Testis (tissue), 3 donors: ENCODE data around the gene GMDS. TPM values are rescaled to one million over a fixed set of nuclear protein-coding genes. Genes with fewer than 3 reads are reported as not detected.

Source experiments
- DNase-seq: peaks from one replicate; pipeline ENCODE4 v3.0.0-alpha.2; 2019
- H3K27ac ChIP-seq, 2 donors: fragments of 200-600 bp; sonication (generic); one replicate each; pipeline ENCODE4 v1.5.1; 2019
- H3K27me3 ChIP-seq: fragments of 200-600 bp; sonication (generic); one replicate; pipeline ENCODE4 v1.5.1; 2019
- H3K36me3 ChIP-seq: fragments of 200-600 bp; sonication (generic); one replicate; pipeline ENCODE4 v1.5.1; 2017; ENCODE audit warnings: low read depth; ENCODE audit errors: missing control alignments
- H3K4me1 ChIP-seq: fragments of 200-600 bp; sonication (generic); one replicate; pipeline ENCODE4 v1.5.1; 2019
- H3K4me3 ChIP-seq, 2 donors: fragments of 200-600 bp; sonication (generic); one replicate each; pipeline ENCODE4 v1.5.1; 2017 to 2019
- H3K9me3 ChIP-seq: fragments of 200-600 bp; sonication (generic); one replicate; pipeline ENCODE4 v1.5.1; 2017
- POLR2A ChIP-seq: fragments of 450-650 bp; IDR thresholded peaks from one replicate; pipeline ENCODE4 v1.6.1; 2017; ENCODE audit warnings: antibody characterized with exemption, mild to moderate bottlenecking, moderate library complexity
- WGBS, 2 donors: methylation state at CpG; one replicate each; pipeline ENCODE4 v1.1.5; 2018; 5-methylcytosine and 5-hydroxymethylcytosine counted together
- intact Hi-C: fragments of 100-400 bp; cut with DNase I; formaldehyde crosslinking; loops from one replicate; pipeline ENCODE4 v1.15.1; 2023; ENCODE audit warnings: low total_unique reads
- polyA plus RNA-seq: library from polyadenylated mRNA; stranded (reverse); fragments of 350-450 nt; fragmentation: Illumina TruSeq; extraction: RNeasy Lipid Tissue Mini Kit (QIAGEN cat#74804); gene quantifications from one replicate; pipeline ENCODE4 v1.2.3, GENCODE V29; 2014; ENCODE audit warnings: low read depth, low replicate concordance; ENCODE audit not compliant: insufficient read depth
- total RNA-seq, 2 donors: library from RNA; depleted of rRNA; stranded (reverse); fragments of >200 nt; gene quantifications; one replicate each; pipeline ENCODE4 v1.2.3, GENCODE V29; 2016
- TF ChIP-seq, protein P1 (sequence below), 3 experiments: fragments of 450-650 bp in 2 of 3; fragments of 200-600 bp in 1 of 3; sonication (generic) in 1 of 3; IDR thresholded peaks; one replicate each; pipeline ENCODE4 v1.5.1; 2016 to 2019; ENCODE audit warnings: antibody characterized with exemption in 3 of 3, mild to moderate bottlenecking in 2 of 3, moderate library complexity in 1 of 3

GMDS gene
- total and polyA plus RNA-seq, 3 donors from 2014 or later = 19.6 to 31.1 (median 22.2) TPM

DNA sequence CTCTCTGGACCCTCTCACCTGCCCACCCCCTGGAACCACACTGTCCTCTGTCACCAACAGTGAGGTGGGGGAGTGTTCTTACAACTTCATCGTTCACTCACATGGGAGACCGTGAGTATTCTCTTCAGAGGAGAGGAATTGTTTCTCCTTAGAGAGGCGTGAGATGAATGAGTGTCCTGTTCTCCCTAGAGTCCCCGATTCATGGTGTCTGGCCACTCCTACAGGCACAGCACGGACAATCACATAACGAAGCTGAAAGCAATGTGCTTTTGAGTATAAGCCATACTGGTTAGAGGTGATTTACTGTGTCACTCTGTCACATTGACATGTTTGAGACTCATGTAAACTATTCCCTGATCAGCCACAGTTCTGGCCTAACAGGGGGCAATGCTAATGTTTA lies 581.1 kb downstream of the GMDS start:
- no peak overlapping the region for H3K27ac ChIP-seq
- WGBS, 2 donors = 39 to 75% methylated on average over 5 to 6 of the region's 6 CpGs
- intact Hi-C loops = no loop called here
- no peak for DNase-seq
- no peaks in the 10 kb centered on the region for H3K36me3 ChIP-seq
- TF ChIP-seq POLR2A = no peak
- TF ChIP-seq, protein P1, sequence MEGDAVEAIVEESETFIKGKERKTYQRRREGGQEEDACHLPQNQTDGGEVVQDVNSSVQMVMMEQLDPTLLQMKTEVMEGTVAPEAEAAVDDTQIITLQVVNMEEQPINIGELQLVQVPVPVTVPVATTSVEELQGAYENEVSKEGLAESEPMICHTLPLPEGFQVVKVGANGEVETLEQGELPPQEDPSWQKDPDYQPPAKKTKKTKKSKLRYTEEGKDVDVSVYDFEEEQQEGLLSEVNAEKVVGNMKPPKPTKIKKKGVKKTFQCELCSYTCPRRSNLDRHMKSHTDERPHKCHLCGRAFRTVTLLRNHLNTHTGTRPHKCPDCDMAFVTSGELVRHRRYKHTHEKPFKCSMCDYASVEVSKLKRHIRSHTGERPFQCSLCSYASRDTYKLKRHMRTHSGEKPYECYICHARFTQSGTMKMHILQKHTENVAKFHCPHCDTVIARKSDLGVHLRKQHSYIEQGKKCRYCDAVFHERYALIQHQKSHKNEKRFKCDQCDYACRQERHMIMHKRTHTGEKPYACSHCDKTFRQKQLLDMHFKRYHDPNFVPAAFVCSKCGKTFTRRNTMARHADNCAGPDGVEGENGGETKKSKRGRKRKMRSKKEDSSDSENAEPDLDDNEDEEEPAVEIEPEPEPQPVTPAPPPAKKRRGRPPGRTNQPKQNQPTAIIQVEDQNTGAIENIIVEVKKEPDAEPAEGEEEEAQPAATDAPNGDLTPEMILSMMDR (IDR thresholded peaks at IDR 0.05) = no peak
- no peak overlapping the region for H3K4me3 ChIP-seq
- H3K4me1 ChIP-seq = no peaks in the 10 kb centered on the region
- no peaks in the 10 kb centered on the region for H3K27me3 ChIP-seq
- H3K9me3 ChIP-seq = no peaks in the 10 kb centered on the region

DNA sequence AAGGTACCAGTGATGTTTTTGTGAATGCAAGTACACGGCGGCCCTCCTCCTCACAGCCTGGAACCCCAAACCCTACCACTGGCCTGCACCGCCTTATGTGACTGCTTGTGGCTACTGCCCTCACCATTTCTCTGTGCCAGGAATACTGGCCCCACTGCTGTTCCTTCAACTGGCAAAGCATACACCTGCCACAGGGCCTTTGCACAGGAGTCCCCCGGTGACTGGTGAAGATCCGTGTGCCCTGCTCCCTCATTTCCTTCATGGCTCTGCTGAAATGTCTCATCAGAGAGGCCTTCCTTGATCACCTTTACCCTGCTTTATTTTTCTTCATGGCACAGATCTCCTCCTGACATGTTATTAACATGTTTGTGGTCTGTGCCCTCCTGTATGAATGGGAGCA lies 581.9 kb downstream of the GMDS start:
- Histone ChIP-seq H3K27ac (no peak overlapping the region), H3K27me3 (no peaks in the 10 kb centered on the region), H3K36me3 (no peaks in the 10 kb centered on the region), H3K4me1 (no peaks in the 10 kb centered on the region), H3K4me3 (no peak overlapping the region), H3K9me3 (no peaks in the 10 kb centered on the region)
- intact Hi-C loops = no loop called here
- no peak for DNase-seq
- TF ChIP-seq, protein P1 (IDR thresholded peaks at IDR 0.05) = no peak
- no peak for TF ChIP-seq POLR2A
- WGBS, 2 donors = 97 to 98% methylated on average over 5 of the region's 5 CpGs

DNA sequence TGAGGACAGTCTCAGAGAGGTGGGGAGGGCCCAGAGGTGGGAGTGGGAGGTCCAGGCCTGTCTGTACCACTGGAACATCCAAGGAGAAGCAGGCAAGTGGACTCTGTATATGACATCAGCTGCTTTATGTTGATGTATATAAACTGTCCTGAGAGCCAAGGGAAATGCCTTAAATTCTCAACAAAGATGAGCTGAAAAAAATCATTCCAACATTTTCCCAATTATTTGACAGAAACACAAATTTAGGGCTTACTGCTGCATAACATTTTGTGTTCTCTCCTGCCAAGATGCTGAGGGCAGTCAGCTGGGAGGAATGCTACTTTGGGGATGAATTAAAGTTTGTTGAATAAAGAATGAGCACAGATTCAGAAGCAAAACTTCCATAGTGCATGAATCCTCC lies 582.9 kb downstream of the GMDS start:
- intact Hi-C loops = no loop called here
- H3K9me3 ChIP-seq = no peaks in the 10 kb centered on the region

DNA sequence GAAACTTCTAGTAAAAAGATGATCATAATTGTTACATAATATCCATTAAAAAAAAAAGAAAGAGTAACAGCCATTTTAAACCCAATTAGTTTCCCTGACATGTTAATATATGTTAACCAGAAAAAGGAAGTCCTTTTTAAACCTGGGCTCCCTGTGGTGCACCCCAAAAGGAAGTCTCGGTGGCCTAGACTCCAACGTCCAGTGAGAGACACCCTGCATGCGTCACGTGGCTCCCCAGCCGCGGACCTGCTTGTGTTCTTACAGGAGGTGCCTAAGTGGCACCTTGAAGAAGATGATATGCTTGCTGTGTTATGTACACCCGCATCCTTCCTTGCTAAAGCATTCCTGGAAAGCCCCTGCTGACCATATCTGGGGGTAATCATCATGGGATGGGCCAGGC lies 585.6 kb downstream of the GMDS start:
- intact Hi-C loops = no loop called here
- TF ChIP-seq POLR2A = no peak
- TF ChIP-seq, protein P1 (IDR thresholded peaks at IDR 0.05) = no peak
- Histone ChIP-seq H3K27me3 (no peaks in the 10 kb centered on the region), H3K27ac (no peak overlapping the region), H3K36me3 (no peaks in the 10 kb centered on the region), H3K9me3 (no peaks in the 10 kb centered on the region), H3K4me3 (no peak overlapping the region), H3K4me1 (no peaks in the 10 kb centered on the region)
- no peak for DNase-seq
- WGBS, 2 donors = 83 to 88% methylated on average over 7 of the region's 7 CpGs

More for the DNA sequence above, 582.9 kb downstream of the GMDS start:
- Histone ChIP-seq H3K4me1 (no peaks in the 10 kb centered on the region), H3K36me3 (no peaks in the 10 kb centered on the region), H3K27ac (no peak overlapping the region), H3K4me3 (no peak overlapping the region), H3K27me3 (no peaks in the 10 kb centered on the region)
- TF ChIP-seq, protein P1 (IDR thresholded peaks at IDR 0.05) = no peak
- no peak for TF ChIP-seq POLR2A
- DNase-seq = no peak

DNA sequence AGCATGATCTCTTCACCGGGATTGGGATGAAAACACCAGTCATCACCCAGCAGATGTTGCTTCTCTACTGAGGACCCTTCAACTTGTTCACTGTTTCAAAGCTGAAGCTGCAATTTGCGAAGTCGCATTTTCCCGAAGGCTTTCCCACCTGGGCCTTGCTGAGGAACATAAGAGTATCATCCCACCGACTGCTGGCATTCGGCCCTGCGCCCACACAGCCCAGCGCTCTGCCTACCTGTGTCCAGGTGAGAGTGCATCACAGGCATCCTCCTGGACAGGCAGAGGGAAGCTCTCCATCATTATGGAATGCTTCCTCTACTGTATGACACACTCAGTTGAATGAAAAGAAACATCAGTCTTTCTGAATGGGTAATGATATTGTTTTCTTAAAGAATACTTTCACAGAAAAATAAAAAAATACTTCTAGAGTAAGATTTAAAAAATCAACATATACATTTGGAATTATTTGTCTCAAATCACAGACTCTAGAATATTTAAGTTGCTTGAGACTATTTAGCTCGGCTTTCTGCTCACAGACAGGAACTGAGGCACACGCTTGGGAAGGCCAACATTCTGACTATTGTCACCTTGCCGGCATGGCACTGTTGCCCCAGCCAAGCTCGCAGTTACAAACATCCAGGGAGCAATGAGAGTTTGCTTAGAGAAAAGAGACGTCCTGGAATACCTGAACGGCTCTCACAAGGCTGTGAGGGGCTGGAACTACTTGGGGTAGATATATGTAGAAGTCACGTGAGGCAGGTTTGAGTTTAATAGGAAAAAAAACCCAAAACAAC lies 587.0 kb downstream of the GMDS start:
- DNase-seq = no peak
- Histone ChIP-seq H3K9me3 (no peaks in the 10 kb centered on the region), H3K4me1 (no peaks in the 10 kb centered on the region), H3K27ac (no peak overlapping the region), H3K27me3 (no peaks in the 10 kb centered on the region), H3K36me3 (no peaks in the 10 kb centered on the region), H3K4me3 (no peak overlapping the region)
- TF ChIP-seq POLR2A = no peak
- TF ChIP-seq, protein P1 (IDR thresholded peaks at IDR 0.05) = no peak
- intact Hi-C loops = no loop called here
- WGBS, 2 donors = 92 to 94% methylated on average over 15 of the region's 15 CpGs
